ENCODE measurements around the gene FLAD1.

FLAD1 gene

GRCh38 chr1:155037851-155038441 is 54.8 kb downstream of the FLAD1 start:
- no peak for DNase-seq (ENCODE audit: low read depth, low spot score)

- DNase-seq (ENCODE audit: low read depth, low spot score): no peak
Measured at GRCh38 chr1:155038602-155039307, 55.6 kb downstream of the FLAD1 start.

- DNase-seq (ENCODE audit: low read depth, low spot score): no peak
Measured at GRCh38 chr1:155039308-155039669, 56.1 kb downstream of the FLAD1 start.

GRCh38 chr1:155040358-155041093 is 57.4 kb downstream of the FLAD1 start:
- DNase-seq (ENCODE audit: low read depth, low spot score): no peak
